Spleen (tissue), 7 donors: ENCODE results near the gene ARPP19.

Experiments used
- CTCF ChIP-seq, 11 experiments: fragments of 200-600 bp in 7 of 11; fragments of 450-650 bp in 4 of 11; sonication (generic) in 4 of 11; IDR thresholded peaks in 8 of 11; conservative IDR thresholded peaks in 3 of 11; 1 replicate in 7 of 11; 2 replicates in 4 of 11; pipeline versions ENCODE4 v1.4.0 to v1.8.0; 2016 to 2021; ENCODE audit warnings: antibody characterized with exemption in 11 of 11, inconsistent platforms in 4 of 11, mild to moderate bottlenecking in 1 of 11
- POLR2A ChIP-seq, 3 donors: fragments of 450-650 bp; IDR thresholded peaks; one replicate each; pipeline ENCODE4 v1.5.1; 2017; ENCODE audit warnings: antibody characterized with exemption in 3 of 3, mild to moderate bottlenecking in 1 of 3
- POLR2AphosphoS5 ChIP-seq, 3 donors: sonication (generic); formaldehyde crosslinking; IDR thresholded peaks; one replicate each; pipeline ENCODE4 v1.5.1; 2017; ENCODE audit warnings: antibody characterized with exemption in 3 of 3
- donor health status: DM: no; HTN: no; CAD: no; lungs with moderate emphysema.
- donor health status: DM: no; HTN: no; CAD: no.
- donor health status: DM: no; HTN: no; CAD: no.

DNA sequence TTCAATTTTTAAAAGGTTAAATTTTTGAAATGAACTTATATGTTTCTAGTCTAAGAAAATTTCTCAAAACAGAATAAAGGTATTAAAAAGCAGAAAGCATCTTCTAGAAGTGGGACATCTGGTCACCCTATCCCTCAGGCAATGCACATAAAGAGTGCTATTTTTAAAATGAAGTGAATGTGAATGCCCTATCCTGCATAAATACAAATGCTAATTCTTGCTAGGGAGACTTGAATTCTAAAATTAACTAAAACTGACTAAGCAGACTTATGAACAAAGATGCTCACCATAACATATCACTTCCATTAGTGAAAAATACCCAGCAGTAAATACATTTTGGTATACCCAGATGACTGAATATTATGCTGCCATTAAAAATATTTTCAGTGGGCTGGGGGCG is 51.8 kb downstream of the ARPP19 start:
- TF ChIP-seq CTCF (IDR thresholded peaks at IDR 0.05 in 8 of 11, conservative IDR thresholded peaks at IDR 0.05 in 3 of 11) (no peak), POLR2A (IDR thresholded peaks at IDR 0.05) (no peak), POLR2AphosphoS5 (IDR thresholded peaks at IDR 0.05) (no peak)
